Measurements from ENCODE around the gene SH2D1B.

DNA sequence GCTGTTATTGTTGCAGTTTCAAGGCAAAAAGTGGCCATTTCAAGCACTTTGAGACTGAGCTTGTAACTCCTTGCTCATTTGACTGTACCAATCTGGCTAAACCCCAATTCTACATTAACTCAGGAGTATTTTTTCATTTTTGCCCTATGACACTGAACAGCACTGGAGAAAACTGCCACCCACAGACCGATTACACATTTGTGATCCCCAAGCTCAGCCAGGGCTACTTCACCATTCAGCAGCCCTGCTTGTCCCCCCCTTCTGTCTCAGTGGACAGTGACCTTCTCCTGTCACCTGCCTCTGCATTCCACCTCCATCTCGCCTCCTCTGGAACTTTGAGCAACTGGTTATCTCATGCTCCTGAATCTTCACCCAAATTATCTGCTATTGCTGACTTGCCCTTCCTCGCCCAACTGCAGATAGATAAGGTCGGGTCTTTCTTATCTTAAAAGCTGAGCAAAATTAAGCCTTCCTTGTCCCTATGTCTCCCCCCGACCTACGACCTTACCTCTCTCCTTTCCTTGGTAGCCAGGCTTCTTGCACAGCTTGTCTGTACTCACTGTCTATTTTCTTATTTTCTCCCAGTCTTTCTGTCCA lies 60.6 kb downstream of the SH2D1B start:
- TF ChIP-seq, protein P1, sequence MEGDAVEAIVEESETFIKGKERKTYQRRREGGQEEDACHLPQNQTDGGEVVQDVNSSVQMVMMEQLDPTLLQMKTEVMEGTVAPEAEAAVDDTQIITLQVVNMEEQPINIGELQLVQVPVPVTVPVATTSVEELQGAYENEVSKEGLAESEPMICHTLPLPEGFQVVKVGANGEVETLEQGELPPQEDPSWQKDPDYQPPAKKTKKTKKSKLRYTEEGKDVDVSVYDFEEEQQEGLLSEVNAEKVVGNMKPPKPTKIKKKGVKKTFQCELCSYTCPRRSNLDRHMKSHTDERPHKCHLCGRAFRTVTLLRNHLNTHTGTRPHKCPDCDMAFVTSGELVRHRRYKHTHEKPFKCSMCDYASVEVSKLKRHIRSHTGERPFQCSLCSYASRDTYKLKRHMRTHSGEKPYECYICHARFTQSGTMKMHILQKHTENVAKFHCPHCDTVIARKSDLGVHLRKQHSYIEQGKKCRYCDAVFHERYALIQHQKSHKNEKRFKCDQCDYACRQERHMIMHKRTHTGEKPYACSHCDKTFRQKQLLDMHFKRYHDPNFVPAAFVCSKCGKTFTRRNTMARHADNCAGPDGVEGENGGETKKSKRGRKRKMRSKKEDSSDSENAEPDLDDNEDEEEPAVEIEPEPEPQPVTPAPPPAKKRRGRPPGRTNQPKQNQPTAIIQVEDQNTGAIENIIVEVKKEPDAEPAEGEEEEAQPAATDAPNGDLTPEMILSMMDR (IDR thresholded peaks at IDR 0.05): no peak
- TF ChIP-seq POLR2A (IDR thresholded peaks at IDR 0.05) (no peak), EP300 (IDR thresholded peaks at IDR 0.05) (no peak)
